CD4-positive, alpha-beta T cell (primary cell): ENCODE results near the gene TFR2. TPM values are rescaled to one million over a fixed set of nuclear protein-coding genes. Genes with fewer than 3 reads are reported as not detected.

Experiments used
- ATAC-seq: fragments of 200-7000 bp; cut with Tn5 transposase; one replicate; pipeline ENCODE4 v1.10.0; 2022; ENCODE audit warnings: mild to moderate bottlenecking; ENCODE audit not compliant: poor library complexity
- CTCF ChIA-PET: fragments of 350-600 bp; sonication (Branson Sonifier 250); formaldehyde crosslinking; loops from one replicate; lab custom pipeline; 2021; ENCODE audit warnings: antibody characterized with exemption, inconsistent platforms; lab: Charles Lee
- POLR2A ChIA-PET: fragments of 350-600 bp; sonication (Branson Sonifier 250); formaldehyde crosslinking; loops from one replicate; lab custom pipeline; 2021; ENCODE audit warnings: antibody characterized with exemption, inconsistent platforms; lab: Charles Lee
- DNase-seq, 14 experiments: peaks; one replicate each; pipeline ENCODE4 v3.0.0-alpha.2; 2013 to 2020; ENCODE audit warnings: mixed read lengths in 2 of 14
- H3K27ac ChIP-seq, 2 donors: one replicate each; pipeline versions ENCODE4 v1.5.1 to v1.7.0; 2013; ENCODE audit warnings: low read length in 2 of 2, low read depth in 1 of 2, mild to moderate bottlenecking in 1 of 2
- H3K27me3 ChIP-seq, 2 experiments: 1 replicate in 1 of 2; 2 replicates in 1 of 2; pipeline versions ENCODE4 v1.6.1 to v1.7.0; 2013; ENCODE audit warnings: low read length in 2 of 2, control low read depth in 1 of 2, mild to moderate bottlenecking in 1 of 2, moderate library complexity in 1 of 2; ENCODE audit not compliant: insufficient read depth in 2 of 2, control insufficient read depth in 1 of 2
- H3K36me3 ChIP-seq: one replicate; pipeline ENCODE4 v1.6.1; 2013; ENCODE audit warnings: low read length, control low read depth; ENCODE audit not compliant: insufficient read depth
- H3K4me1 ChIP-seq: one replicate; pipeline ENCODE4 v1.6.1; 2013; ENCODE audit warnings: low read length, control low read depth; ENCODE audit not compliant: insufficient read depth
- H3K4me3 ChIP-seq: one replicate; pipeline ENCODE4 v1.5.1; 2013; ENCODE audit warnings: mild to moderate bottlenecking, low read length, moderate library complexity
- H3K9me3 ChIP-seq, 2 experiments: 1 replicate in 1 of 2; 2 replicates in 1 of 2; pipeline versions ENCODE4 v1.6.1 to v1.7.0; 2013; ENCODE audit warnings: low read length in 2 of 2, mild to moderate bottlenecking in 2 of 2, control low read depth in 1 of 2, moderate library complexity in 1 of 2; ENCODE audit not compliant: control insufficient read depth in 1 of 2, insufficient read depth in 1 of 2
- H3K27ac Mint-ChIP-seq: one replicate; pipeline ENCODE4 v1.8.0; 2020; ENCODE audit warnings: mixed read lengths
- H3K27me3 Mint-ChIP-seq: one replicate; pipeline ENCODE4 v1.8.0; 2021; ENCODE audit warnings: mixed read lengths
- H3K36me3 Mint-ChIP-seq: one replicate; pipeline ENCODE4 v1.8.0; 2021; ENCODE audit warnings: low read depth, mixed read lengths
- H3K4me1 Mint-ChIP-seq: one replicate; pipeline ENCODE4 v1.8.0; 2021; ENCODE audit warnings: low read depth, mixed read lengths
- H3K4me3 Mint-ChIP-seq: one replicate; pipeline ENCODE4 v1.8.0; 2020; ENCODE audit warnings: mild to moderate bottlenecking, mixed read lengths
- H3K9me3 Mint-ChIP-seq: one replicate; pipeline ENCODE4 v1.8.0; 2020; ENCODE audit warnings: mixed read lengths
- intact Hi-C, 2 experiments: fragments of 100-400 bp; cut with DNase I in 1 of 2; cut with micrococcal nuclease in 1 of 2; formaldehyde crosslinking; loops; one replicate each; pipeline versions ENCODE4 v1.15.1 to v1.9.0; 2023 to 2025; cut with DNase I, micrococcal nuclease
- total RNA-seq, 174 experiments: library from RNA in 2 of 174; stranded (reverse) in 2 of 174; gene quantifications; one replicate each; pipeline ENCODE4 v1.2.3 and lab custom pipeline; 2021 to 2026
- TF ChIP-seq, protein P1 (sequence below): fragments of 200-600 bp; IDR thresholded peaks from one replicate; pipeline ENCODE4 v1.8.0; 2022; ENCODE audit warnings: antibody characterized with exemption, mild to moderate bottlenecking

Gene TFR2
- total RNA-seq, 2 experiments from 2014 or later, result 1.7 to 2.3 TPM

DNA sequence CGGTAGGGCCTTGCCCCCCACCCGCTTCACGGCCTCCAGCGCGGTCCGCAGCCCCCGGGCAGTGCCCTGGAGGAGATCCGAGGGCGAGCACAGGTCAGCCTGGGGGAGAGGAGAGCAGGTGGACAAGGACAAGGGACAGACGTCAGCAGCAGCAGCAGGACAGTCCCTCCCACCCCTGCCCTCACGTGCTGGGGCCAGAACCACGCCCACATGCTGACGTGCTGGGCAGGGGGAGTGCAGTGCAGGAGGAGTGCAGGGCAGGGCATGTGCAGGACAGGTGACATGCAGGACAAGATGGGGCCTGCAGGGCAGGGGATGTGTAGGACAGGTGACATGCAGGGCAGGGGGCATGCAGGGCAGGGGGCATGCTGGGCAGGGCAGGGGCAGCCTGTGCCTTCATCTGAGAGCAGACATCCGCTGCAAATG, 66.1 kb downstream of the TFR2 start:
- H3K4me1 ChIP-seq, result peaks cover 27% of the 10 kb centered on the region
- POLR2A ChIA-PET, result no interaction called here

DNA sequence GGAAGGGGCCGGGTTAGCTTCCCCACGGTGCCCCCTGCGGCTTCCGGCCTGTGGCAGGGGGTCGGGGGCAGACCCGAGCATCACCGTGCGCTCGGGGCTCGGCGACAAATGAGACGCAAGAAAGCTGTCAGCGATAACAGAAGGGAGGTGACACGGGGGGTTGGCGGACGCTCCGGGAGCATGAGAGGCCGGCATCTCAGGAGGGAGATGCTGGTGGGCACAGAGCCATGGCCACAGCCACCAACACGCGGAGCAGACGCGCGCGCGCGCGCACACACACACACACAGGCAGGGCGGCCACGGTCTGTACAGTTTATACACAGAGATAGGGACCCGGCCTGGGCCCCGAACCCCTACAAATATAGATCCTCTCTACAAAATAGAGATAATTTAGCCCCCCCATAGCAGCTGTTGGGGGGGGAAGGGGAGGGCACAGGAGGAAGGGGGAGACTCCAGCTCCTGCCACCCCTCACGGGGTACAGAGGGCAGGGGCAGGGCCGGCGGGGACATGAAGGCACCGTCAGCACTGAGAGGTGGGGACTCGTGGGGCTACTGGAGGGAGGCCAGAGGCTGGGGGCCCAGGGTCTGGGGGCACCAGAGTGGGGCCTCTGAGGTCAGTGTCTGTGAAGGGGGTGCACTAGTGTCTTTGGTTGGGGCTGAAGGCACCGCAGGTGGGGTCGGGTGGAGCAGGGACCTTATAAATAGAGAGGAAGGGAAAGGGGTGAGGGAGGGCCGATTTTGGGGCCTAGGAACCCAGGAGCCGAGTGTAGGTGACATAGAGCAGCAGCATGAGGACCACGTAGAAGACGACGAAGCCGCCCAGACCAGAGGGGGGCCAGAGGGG, 66.8 kb downstream of the TFR2 start:
- ATAC-seq, result no peak
- H3K9me3 Mint-ChIP-seq, result no peaks in the 10 kb centered on the region
- TF ChIP-seq, protein P1, sequence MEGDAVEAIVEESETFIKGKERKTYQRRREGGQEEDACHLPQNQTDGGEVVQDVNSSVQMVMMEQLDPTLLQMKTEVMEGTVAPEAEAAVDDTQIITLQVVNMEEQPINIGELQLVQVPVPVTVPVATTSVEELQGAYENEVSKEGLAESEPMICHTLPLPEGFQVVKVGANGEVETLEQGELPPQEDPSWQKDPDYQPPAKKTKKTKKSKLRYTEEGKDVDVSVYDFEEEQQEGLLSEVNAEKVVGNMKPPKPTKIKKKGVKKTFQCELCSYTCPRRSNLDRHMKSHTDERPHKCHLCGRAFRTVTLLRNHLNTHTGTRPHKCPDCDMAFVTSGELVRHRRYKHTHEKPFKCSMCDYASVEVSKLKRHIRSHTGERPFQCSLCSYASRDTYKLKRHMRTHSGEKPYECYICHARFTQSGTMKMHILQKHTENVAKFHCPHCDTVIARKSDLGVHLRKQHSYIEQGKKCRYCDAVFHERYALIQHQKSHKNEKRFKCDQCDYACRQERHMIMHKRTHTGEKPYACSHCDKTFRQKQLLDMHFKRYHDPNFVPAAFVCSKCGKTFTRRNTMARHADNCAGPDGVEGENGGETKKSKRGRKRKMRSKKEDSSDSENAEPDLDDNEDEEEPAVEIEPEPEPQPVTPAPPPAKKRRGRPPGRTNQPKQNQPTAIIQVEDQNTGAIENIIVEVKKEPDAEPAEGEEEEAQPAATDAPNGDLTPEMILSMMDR, result no peak
- no peak overlapping the region for H3K4me3 Mint-ChIP-seq
- no peaks in the 10 kb centered on the region for H3K27me3 Mint-ChIP-seq
- ChIA-PET CTCF (no interaction called here), POLR2A (interaction anchor here (4.6 kb wide), 1 partner anchor 11 kb away, joined by 70 read pairs; the partner anchor contains the start of genes FBXO24 and LRCH4)
- H3K4me1 Mint-ChIP-seq, result peaks cover 11% of the 10 kb centered on the region
- H3K9me3 ChIP-seq, result no peaks in the 10 kb centered on the region
- no peak overlapping the region for H3K4me3 ChIP-seq
- no peak overlapping the region for H3K27ac ChIP-seq
- no peak for DNase-seq
- H3K36me3 ChIP-seq, result peaks cover 71% of the 10 kb centered on the region
- H3K27ac Mint-ChIP-seq, result no peak overlapping the region
- H3K4me1 ChIP-seq, result peaks cover 30% of the 10 kb centered on the region
- intact Hi-C loops, result no loop called here
- no peaks in the 10 kb centered on the region for H3K27me3 ChIP-seq
- H3K36me3 Mint-ChIP-seq, result peaks cover 46% of the 10 kb centered on the region

More for the DNA sequence above, 66.1 kb downstream of the TFR2 start:
- peaks cover 46% of the 10 kb centered on the region for H3K36me3 Mint-ChIP-seq
- no peak for DNase-seq
- Histone ChIP-seq H3K27ac (no peak overlapping the region), H3K36me3 (peaks cover 77% of the 10 kb centered on the region), H3K4me3 (no peak overlapping the region), H3K27me3 (no peaks in the 10 kb centered on the region), H3K9me3 (no peaks in the 10 kb centered on the region)
- H3K9me3 Mint-ChIP-seq, result no peaks in the 10 kb centered on the region
- ATAC-seq, result no peak
- TF ChIP-seq, protein P1, result no peak
- intact Hi-C loops, result no loop called here
- peaks cover 10% of the 10 kb centered on the region for H3K4me1 Mint-ChIP-seq
- H3K27ac Mint-ChIP-seq, result no peak overlapping the region
- CTCF ChIA-PET, result no interaction called here
- H3K4me3 Mint-ChIP-seq, result no peak overlapping the region
- no peaks in the 10 kb centered on the region for H3K27me3 Mint-ChIP-seq

DNA sequence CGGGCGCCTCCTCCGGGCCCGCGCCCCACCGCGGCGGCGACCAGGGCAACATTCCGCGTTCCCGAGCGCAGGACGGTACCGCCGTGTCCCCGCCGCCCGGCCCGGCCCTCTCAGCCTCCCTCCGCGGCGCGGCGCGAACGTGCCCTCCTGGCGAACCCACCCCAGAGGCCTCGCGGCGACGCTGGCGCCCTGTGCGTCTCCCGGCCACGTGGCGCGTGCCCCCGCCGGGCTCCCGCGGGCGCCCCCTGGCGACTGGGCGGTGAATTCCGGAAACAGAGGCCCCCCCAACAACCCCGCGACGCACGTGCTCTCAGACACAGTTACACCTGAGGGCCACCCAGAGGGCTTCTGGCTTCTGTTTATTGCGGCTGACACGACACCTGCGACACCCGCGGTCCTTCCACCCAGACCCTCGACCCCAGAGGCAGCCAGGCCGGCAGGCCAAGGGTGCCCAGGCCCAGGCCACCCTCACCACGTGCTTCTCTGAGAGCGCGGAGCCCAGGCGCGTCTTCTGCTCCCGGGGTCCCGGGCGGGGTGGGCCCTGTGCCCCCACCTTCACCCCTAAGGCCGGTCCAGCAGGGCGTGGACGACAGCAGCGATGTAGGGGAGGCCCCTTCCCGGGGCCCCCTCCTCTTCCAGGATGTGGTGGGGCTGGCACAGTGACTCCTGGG, 67.5 kb downstream of the TFR2 start, which contains the start of gene SAP25:
Gene SAP25, minus strand, starts transcription at position 210 of the 671 bp plus-strand sequence. Its CDS starts 158 bp downstream, at position 52.
- Histone ChIP-seq H3K4me1 (peaks cover 38% of the 10 kb centered on the region), H3K27me3 (no peaks in the 10 kb centered on the region), H3K36me3 (peaks cover 65% of the 10 kb centered on the region), H3K4me3 (no peak within 1 kb of the TSS), H3K27ac (no peak within 1 kb of the TSS), H3K9me3 (no peaks in the 10 kb centered on the region)
- Mint-ChIP-seq H3K36me3 (peaks cover 42% of the 10 kb centered on the region), H3K9me3 (no peaks in the 10 kb centered on the region), H3K27ac (no peak within 1 kb of the TSS), H3K27me3 (no peaks in the 10 kb centered on the region), H3K4me3 (no peak within 1 kb of the TSS), H3K4me1 (peaks cover 18% of the 10 kb centered on the region)
- POLR2A ChIA-PET, result interaction anchor here (4.6 kb wide), 1 partner anchor 11 kb away, joined by 70 read pairs; the partner anchor contains the start of genes FBXO24 and LRCH4
- CTCF ChIA-PET, result no interaction called here
- TF ChIP-seq, protein P1, result no peak
- intact Hi-C loops, result no loop called here
- DNase-seq (peak in 1 of 14 experiments; percentile 42), ATAC-seq (no peak)
